Measurements from ENCODE around the gene SMARCB1.
A peak's percentile ranks its signal among the peaks of the same experiment; 100 is the strongest.

The SMARCB1 gene

GRCh38 chr22:23763579-23763945 is 23.2 kb upstream of the SMARCB1 start:
- no peak overlapping the region for H3K27ac ChIP-seq
- no peak for TF ChIP-seq CTCF (conservative IDR thresholded peaks at IDR 0.05)

GRCh38 chr22:23763954-23764353 is 22.8 kb upstream of the SMARCB1 start:
- no peak for TF ChIP-seq CTCF (conservative IDR thresholded peaks at IDR 0.05)
- H3K27ac ChIP-seq = no peak overlapping the region

- no peak for TF ChIP-seq CTCF (conservative IDR thresholded peaks at IDR 0.05)
Measured at GRCh38 chr22:23764899-23765881, 21.6 kb upstream of the SMARCB1 start.

GRCh38 chr22:23767303-23767672 is 19.5 kb upstream of the SMARCB1 start:
- peak overlapping the region; percentile 77 for H3K27ac ChIP-seq
- TF ChIP-seq CTCF (conservative IDR thresholded peaks at IDR 0.05) = no peak

More at GRCh38 chr22:23764899-23765881, 21.6 kb upstream of the SMARCB1 start:
- no peak overlapping the region for H3K27ac ChIP-seq

- H3K27ac ChIP-seq = peak within 1 kb of the TSS; percentile 77
- peak; percentile 86 for TF ChIP-seq CTCF (conservative IDR thresholded peaks at IDR 0.05)
Measured at GRCh38 chr22:23767673-23768548, 18.9 kb upstream of the SMARCB1 start, which contains the start of gene CHCHD10. Gene CHCHD10 (minus strand): TSS chr22:23767972. CDS start chr22:23767874, 98 bp downstream.

GRCh38 chr22:23769321-23769965 is 17.3 kb upstream of the SMARCB1 start:
- no peak overlapping the region for H3K27ac ChIP-seq
- no peak for TF ChIP-seq CTCF (conservative IDR thresholded peaks at IDR 0.05)

All from VCaP (cell line).